Measurements from ENCODE around the gene FAT1. TPM values are rescaled to one million over a fixed set of nuclear protein-coding genes. Genes with fewer than 3 reads are reported as not detected.
A peak's percentile ranks its signal among the peaks of the same experiment; 100 is the strongest.

FAT1 gene
- total and polyA plus RNA-seq, 2 donors (not counting 1 experiment from before 2014, with no cell fraction given), result 0.07 to 0.15 TPM

GRCh38 chr4:186722796-186723291 is 812 bp downstream of the FAT1 start:
- POLR2A ChIA-PET, result no interaction called here
- no peaks in the 10 kb centered on the region for H4K20me1 ChIP-seq (ENCODE audit: control insufficient read depth, insufficient read depth, low read length, poor library complexity, severe bottlenecking)
- peaks cover 45% of the 10 kb centered on the region for H3K27me3 Mint-ChIP-seq
- peaks cover 3 to 4% of the 10 kb centered on the region in 2 donors for H3K4me1 ChIP-seq (ENCODE audit: control insufficient read depth in 2 of 2, insufficient read depth in 2 of 2, low read length in 2 of 2)
- no peak overlapping the region for H3K9ac ChIP-seq (ENCODE audit: low read length)
- H3K27ac Mint-ChIP-seq, result no peak overlapping the region
- H3K79me2 ChIP-seq (ENCODE audit: control insufficient read depth, insufficient read depth, low read length), result no peaks in the 10 kb centered on the region
- H3K9me3 ChIP-seq (ENCODE audit: control extremely low read depth in 1 of 3, control insufficient read depth in 2 of 3, insufficient read depth in 1 of 3, low read length in 2 of 3), result peaks cover 6 to 31% (median 12%) of the 10 kb centered on the region in 3 donors
- intact Hi-C loops (cut with micrococcal nuclease), result no loop called here
- peaks cover 0 to 43% (median 22%) of the 10 kb centered on the region in 4 experiments for H3K27me3 ChIP-seq (replicated peaks in 1 of 4; ENCODE audit: control extremely low read depth in 1 of 4, control insufficient read depth in 3 of 4, insufficient read depth in 4 of 4, low read length in 3 of 4)
- no peak overlapping the region for H3K27ac ChIP-seq (ENCODE audit: low read length in 2 of 2)
- peak overlapping the region; percentile 38 for H3K4me2 ChIP-seq (replicated peaks; ENCODE audit: low read depth, low read length, poor library complexity, severe bottlenecking)
- peaks cover 4% of the 10 kb centered on the region for H3K9me3 Mint-ChIP-seq (ENCODE audit: insufficient read depth)
- H2AFZ ChIP-seq (ENCODE audit: insufficient read depth, low read depth, low read length, poor library complexity, severe bottlenecking), result peak overlapping the region; percentile 22
- ATAC-seq (ENCODE audit: low read depth) (no peak), DNase-seq (no peak)
- 11% methylated on average over 14 of the region's 16 CpGs for WGBS (ENCODE audit: insufficient coverage)
- TF ChIP-seq EZH2 (IDR thresholded peaks at IDR 0.05; ENCODE audit: borderline replicate concordance, insufficient read depth, low read depth, low read length, poor library complexity, severe bottlenecking) (no peak), CTCF (IDR thresholded peaks at IDR 0.05) (no peak)
- H3K36me3 ChIP-seq (replicated peaks in 1 of 2; ENCODE audit: control extremely low read depth in 1 of 2, control insufficient read depth in 1 of 2, extremely low read depth in 1 of 2, insufficient read depth in 2 of 2, low read length in 1 of 2), result no peaks in the 10 kb centered on the region
- peak overlapping the region; percentile 10 for H3K4me3 Mint-ChIP-seq
- H3K4me1 Mint-ChIP-seq, result peaks cover 16% of the 10 kb centered on the region
- no peak overlapping the region for H3K4me3 ChIP-seq (ENCODE audit: control extremely low read depth in 1 of 5, extremely low read depth in 1 of 5, insufficient read depth in 1 of 5, low read depth in 2 of 5, low read length in 4 of 5)
- CTCF ChIA-PET, result no interaction called here

- WGBS (ENCODE audit: insufficient coverage), result 85% methylated on average over 2 of the region's 4 CpGs
- Mint-ChIP-seq H3K27me3 (peaks cover 23% of the 10 kb centered on the region), H3K27ac (no peak overlapping the region), H3K4me1 (peaks cover 9% of the 10 kb centered on the region), H3K4me3 (no peak overlapping the region), H3K9me3 (ENCODE audit: insufficient read depth) (peaks cover 6% of the 10 kb centered on the region)
- ATAC-seq (ENCODE audit: low read depth) (no peak), DNase-seq (no peak)
- H3K27ac ChIP-seq (ENCODE audit: low read length in 2 of 2), result no peak overlapping the region
- H3K4me3 ChIP-seq (ENCODE audit: control extremely low read depth in 1 of 5, extremely low read depth in 1 of 5, insufficient read depth in 1 of 5, low read depth in 2 of 5, low read length in 4 of 5), result no peak overlapping the region
- intact Hi-C loops (cut with micrococcal nuclease), result no loop called here
- peaks cover 3 to 4% of the 10 kb centered on the region in 2 donors for H3K4me1 ChIP-seq (ENCODE audit: control insufficient read depth in 2 of 2, insufficient read depth in 2 of 2, low read length in 2 of 2)
- H4K20me1 ChIP-seq (ENCODE audit: control insufficient read depth, insufficient read depth, low read length, poor library complexity, severe bottlenecking), result no peaks in the 10 kb centered on the region
- H3K79me2 ChIP-seq (ENCODE audit: control insufficient read depth, insufficient read depth, low read length), result no peaks in the 10 kb centered on the region
- ChIA-PET CTCF (no interaction called here), POLR2A (no interaction called here)
- H3K27me3 ChIP-seq (replicated peaks in 1 of 4; ENCODE audit: control extremely low read depth in 1 of 4, control insufficient read depth in 3 of 4, insufficient read depth in 4 of 4, low read length in 3 of 4), result peaks cover 0 to 21% (median 10%) of the 10 kb centered on the region in 4 experiments
- no peak overlapping the region for H2AFZ ChIP-seq (ENCODE audit: insufficient read depth, low read depth, low read length, poor library complexity, severe bottlenecking)
- TF ChIP-seq EZH2 (IDR thresholded peaks at IDR 0.05; ENCODE audit: borderline replicate concordance, insufficient read depth, low read depth, low read length, poor library complexity, severe bottlenecking) (no peak), CTCF (IDR thresholded peaks at IDR 0.05) (no peak)
- no peaks in the 10 kb centered on the region for H3K36me3 ChIP-seq (replicated peaks in 1 of 2; ENCODE audit: control extremely low read depth in 1 of 2, control insufficient read depth in 1 of 2, extremely low read depth in 1 of 2, insufficient read depth in 2 of 2, low read length in 1 of 2)
- H3K9me3 ChIP-seq (ENCODE audit: control extremely low read depth in 1 of 3, control insufficient read depth in 2 of 3, insufficient read depth in 1 of 3, low read length in 2 of 3), result peaks cover 6 to 19% (median 12%) of the 10 kb centered on the region in 3 donors
- H3K9ac ChIP-seq (ENCODE audit: low read length), result no peak overlapping the region
- no peak overlapping the region for H3K4me2 ChIP-seq (replicated peaks; ENCODE audit: low read depth, low read length, poor library complexity, severe bottlenecking)
Observed at GRCh38 chr4:186719925-186720694, 3.5 kb downstream of the FAT1 start.
